ENCODE measurements around the gene STOML1.

DNA sequence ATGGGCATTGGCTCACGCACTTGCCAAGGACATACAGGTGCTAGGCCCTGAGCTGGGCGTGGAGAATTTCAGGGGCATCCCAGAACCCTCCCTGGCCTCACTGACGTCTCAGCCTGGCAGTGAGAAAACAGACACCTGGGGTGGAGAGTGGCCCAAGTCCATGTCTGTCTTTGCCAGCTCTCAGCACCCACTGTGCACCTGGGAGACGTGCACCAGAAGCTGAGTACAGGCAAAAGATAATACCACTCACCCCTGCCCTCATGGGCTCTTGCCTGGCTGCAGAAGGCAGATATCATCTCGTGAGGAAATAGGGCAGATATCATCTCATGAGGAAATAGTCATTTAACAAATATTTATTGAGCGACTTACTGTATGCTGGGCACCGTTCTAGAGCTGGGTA is 57.8 kb downstream of the STOML1 start:
- TF ChIP-seq RCOR1 (conservative IDR thresholded peaks at IDR 0.05; ENCODE audit: low read depth, low read length) (no peak), HDAC2 (IDR thresholded peaks at IDR 0.05) (no peak), ZNF274 (IDR thresholded peaks at IDR 0.05; ENCODE audit: insufficient read depth, insufficient read length) (no peak), EZH2 (IDR thresholded peaks at IDR 0.05; ENCODE audit: borderline replicate concordance, control insufficient read depth, low read depth, low read length) (no peak), POLR2A (IDR thresholded peaks at IDR 0.05; ENCODE audit: low read depth, low read length) (no peak), YY1 (IDR thresholded peaks at IDR 0.05; ENCODE audit: low read depth, low read length) (no peak), MXI1 (IDR thresholded peaks at IDR 0.05; ENCODE audit: low read depth, low read length) (no peak)
- TF ChIP-seq, protein P1, sequence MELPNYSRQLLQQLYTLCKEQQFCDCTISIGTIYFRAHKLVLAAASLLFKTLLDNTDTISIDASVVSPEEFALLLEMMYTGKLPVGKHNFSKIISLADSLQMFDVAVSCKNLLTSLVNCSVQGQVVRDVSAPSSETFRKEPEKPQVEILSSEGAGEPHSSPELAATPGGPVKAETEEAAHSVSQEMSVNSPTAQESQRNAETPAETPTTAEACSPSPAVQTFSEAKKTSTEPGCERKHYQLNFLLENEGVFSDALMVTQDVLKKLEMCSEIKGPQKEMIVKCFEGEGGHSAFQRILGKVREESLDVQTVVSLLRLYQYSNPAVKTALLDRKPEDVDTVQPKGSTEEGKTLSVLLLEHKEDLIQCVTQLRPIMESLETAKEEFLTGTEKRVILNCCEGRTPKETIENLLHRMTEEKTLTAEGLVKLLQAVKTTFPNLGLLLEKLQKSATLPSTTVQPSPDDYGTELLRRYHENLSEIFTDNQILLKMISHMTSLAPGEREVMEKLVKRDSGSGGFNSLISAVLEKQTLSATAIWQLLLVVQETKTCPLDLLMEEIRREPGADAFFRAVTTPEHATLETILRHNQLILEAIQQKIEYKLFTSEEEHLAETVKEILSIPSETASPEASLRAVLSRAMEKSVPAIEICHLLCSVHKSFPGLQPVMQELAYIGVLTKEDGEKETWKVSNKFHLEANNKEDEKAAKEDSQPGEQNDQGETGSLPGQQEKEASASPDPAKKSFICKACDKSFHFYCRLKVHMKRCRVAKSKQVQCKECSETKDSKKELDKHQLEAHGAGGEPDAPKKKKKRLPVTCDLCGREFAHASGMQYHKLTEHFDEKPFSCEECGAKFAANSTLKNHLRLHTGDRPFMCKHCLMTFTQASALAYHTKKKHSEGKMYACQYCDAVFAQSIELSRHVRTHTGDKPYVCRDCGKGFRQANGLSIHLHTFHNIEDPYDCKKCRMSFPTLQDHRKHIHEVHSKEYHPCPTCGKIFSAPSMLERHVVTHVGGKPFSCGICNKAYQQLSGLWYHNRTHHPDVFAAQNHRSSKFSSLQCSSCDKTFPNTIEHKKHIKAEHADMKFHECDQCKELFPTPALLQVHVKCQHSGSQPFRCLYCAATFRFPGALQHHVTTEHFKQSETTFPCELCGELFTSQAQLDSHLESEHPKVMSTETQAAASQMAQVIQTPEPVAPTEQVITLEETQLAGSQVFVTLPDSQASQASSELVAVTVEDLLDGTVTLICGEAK (IDR thresholded peaks at IDR 0.05; ENCODE audit: borderline replicate concordance) = no peak
- TF ChIP-seq, protein P2, sequence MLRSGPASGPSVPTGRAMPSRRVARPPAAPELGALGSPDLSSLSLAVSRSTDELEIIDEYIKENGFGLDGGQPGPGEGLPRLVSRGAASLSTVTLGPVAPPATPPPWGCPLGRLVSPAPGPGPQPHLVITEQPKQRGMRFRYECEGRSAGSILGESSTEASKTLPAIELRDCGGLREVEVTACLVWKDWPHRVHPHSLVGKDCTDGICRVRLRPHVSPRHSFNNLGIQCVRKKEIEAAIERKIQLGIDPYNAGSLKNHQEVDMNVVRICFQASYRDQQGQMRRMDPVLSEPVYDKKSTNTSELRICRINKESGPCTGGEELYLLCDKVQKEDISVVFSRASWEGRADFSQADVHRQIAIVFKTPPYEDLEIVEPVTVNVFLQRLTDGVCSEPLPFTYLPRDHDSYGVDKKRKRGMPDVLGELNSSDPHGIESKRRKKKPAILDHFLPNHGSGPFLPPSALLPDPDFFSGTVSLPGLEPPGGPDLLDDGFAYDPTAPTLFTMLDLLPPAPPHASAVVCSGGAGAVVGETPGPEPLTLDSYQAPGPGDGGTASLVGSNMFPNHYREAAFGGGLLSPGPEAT (IDR thresholded peaks at IDR 0.05; ENCODE audit: low read depth) = no peak
- TF ChIP-seq, protein P3, sequence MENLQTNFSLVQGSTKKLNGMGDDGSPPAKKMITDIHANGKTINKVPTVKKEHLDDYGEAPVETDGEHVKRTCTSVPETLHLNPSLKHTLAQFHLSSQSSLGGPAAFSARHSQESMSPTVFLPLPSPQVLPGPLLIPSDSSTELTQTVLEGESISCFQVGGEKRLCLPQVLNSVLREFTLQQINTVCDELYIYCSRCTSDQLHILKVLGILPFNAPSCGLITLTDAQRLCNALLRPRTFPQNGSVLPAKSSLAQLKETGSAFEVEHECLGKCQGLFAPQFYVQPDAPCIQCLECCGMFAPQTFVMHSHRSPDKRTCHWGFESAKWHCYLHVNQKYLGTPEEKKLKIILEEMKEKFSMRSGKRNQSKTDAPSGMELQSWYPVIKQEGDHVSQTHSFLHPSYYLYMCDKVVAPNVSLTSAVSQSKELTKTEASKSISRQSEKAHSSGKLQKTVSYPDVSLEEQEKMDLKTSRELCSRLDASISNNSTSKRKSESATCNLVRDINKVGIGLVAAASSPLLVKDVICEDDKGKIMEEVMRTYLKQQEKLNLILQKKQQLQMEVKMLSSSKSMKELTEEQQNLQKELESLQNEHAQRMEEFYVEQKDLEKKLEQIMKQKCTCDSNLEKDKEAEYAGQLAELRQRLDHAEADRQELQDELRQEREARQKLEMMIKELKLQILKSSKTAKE (IDR thresholded peaks at IDR 0.05; ENCODE audit: low read depth, poor library complexity, severe bottlenecking) = no peak
- TF ChIP-seq, protein P4, sequence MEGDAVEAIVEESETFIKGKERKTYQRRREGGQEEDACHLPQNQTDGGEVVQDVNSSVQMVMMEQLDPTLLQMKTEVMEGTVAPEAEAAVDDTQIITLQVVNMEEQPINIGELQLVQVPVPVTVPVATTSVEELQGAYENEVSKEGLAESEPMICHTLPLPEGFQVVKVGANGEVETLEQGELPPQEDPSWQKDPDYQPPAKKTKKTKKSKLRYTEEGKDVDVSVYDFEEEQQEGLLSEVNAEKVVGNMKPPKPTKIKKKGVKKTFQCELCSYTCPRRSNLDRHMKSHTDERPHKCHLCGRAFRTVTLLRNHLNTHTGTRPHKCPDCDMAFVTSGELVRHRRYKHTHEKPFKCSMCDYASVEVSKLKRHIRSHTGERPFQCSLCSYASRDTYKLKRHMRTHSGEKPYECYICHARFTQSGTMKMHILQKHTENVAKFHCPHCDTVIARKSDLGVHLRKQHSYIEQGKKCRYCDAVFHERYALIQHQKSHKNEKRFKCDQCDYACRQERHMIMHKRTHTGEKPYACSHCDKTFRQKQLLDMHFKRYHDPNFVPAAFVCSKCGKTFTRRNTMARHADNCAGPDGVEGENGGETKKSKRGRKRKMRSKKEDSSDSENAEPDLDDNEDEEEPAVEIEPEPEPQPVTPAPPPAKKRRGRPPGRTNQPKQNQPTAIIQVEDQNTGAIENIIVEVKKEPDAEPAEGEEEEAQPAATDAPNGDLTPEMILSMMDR (IDR thresholded peaks at IDR 0.05 in 2 of 3, conservative IDR thresholded peaks at IDR 0.05 in 1 of 3; ENCODE audit: control insufficient read depth in 2 of 3, extremely low read depth in 1 of 3, insufficient read depth in 1 of 3, low read depth in 3 of 3, low read length in 3 of 3) = no peak
